GM12874 (cell line): ENCODE measurements around the gene ATXN7L1.

Source experiments
- TF ChIP-seq, protein P1 (sequence below): IDR thresholded peaks from 2 replicates; pipeline ENCODE4 v1.5.1; 2011; ENCODE audit warnings: low read depth, mild to moderate bottlenecking, control low read depth, low read length, moderate library complexity; ENCODE audit not compliant: insufficient read depth

ATXN7L1 gene

DNA sequence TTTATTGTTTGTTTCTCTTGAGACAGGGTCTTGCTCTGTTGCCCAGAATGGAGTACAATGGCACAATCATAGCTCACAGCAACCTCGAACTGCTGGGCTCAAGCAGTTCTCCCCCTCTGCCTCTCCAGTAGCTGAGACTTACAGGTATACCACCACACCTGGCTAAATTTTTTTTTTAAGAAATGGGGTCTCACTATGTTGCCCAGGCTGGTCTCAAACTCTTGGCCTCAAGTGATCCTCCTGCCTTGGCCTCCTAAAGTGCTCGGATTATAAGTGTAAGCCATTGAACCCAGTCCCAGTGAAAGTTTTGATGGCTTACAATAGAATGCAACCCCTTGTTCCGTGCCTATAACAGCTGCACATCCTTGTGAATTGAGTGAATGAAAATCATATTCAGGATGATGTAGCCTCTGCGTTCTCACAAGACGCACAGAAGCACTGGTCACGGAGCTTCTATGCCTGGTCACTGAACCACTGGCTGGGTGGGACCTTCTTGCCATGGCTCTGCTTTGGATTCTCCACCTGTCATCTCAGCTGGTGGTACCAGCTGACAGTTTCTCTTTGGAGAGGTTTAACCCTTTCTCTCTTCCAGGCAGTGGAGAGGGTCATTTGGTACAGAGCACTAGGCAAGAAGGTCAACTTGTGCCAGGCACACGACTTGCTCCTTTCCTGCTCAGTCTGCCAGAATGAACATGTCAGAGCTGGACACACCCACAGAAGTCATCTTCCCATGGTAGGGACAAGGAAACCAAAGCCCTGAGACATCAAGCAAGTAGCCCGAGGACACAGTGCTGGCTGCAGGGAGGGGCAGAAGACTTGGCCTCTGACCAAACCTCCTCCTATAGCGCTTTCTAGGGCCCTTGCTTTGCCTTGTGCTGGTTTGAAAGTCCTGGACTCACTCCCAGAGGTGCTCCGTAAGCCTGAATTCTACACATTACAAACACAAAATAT lies 89.6 kb downstream of the ATXN7L1 start:
- TF ChIP-seq, protein P1, sequence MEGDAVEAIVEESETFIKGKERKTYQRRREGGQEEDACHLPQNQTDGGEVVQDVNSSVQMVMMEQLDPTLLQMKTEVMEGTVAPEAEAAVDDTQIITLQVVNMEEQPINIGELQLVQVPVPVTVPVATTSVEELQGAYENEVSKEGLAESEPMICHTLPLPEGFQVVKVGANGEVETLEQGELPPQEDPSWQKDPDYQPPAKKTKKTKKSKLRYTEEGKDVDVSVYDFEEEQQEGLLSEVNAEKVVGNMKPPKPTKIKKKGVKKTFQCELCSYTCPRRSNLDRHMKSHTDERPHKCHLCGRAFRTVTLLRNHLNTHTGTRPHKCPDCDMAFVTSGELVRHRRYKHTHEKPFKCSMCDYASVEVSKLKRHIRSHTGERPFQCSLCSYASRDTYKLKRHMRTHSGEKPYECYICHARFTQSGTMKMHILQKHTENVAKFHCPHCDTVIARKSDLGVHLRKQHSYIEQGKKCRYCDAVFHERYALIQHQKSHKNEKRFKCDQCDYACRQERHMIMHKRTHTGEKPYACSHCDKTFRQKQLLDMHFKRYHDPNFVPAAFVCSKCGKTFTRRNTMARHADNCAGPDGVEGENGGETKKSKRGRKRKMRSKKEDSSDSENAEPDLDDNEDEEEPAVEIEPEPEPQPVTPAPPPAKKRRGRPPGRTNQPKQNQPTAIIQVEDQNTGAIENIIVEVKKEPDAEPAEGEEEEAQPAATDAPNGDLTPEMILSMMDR: no peak

DNA sequence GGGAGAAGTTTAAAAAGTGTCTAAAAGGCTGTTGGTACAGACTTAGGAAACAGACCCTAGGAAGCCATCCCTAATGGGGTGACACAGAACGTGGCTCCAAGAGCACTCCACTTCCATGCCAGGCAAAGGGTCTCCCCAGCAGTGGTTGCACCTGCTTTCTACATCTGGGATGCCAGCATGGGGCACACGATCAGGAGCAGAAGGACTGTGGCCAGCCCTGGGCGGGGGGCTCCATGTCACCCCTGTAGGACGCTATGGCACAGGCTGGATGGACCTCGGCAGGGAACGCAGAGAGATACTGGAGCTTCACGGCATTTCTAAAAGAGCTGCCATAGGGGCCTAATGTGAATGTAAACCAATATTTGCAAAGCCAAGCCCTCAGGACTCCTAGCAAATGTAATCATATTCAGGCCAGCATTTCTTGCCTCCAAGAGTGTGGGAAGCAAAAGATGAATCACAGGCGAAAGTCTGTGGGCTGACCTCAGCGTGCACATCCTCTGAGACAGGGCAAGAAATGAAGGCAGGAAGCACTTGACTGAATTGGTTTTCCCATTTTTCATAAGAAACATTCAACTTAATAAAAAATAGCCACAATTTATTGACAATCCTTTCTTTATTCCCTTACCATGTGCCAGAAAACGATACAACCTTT lies 93.9 kb downstream of the ATXN7L1 start:
- TF ChIP-seq, protein P1: no peak

DNA sequence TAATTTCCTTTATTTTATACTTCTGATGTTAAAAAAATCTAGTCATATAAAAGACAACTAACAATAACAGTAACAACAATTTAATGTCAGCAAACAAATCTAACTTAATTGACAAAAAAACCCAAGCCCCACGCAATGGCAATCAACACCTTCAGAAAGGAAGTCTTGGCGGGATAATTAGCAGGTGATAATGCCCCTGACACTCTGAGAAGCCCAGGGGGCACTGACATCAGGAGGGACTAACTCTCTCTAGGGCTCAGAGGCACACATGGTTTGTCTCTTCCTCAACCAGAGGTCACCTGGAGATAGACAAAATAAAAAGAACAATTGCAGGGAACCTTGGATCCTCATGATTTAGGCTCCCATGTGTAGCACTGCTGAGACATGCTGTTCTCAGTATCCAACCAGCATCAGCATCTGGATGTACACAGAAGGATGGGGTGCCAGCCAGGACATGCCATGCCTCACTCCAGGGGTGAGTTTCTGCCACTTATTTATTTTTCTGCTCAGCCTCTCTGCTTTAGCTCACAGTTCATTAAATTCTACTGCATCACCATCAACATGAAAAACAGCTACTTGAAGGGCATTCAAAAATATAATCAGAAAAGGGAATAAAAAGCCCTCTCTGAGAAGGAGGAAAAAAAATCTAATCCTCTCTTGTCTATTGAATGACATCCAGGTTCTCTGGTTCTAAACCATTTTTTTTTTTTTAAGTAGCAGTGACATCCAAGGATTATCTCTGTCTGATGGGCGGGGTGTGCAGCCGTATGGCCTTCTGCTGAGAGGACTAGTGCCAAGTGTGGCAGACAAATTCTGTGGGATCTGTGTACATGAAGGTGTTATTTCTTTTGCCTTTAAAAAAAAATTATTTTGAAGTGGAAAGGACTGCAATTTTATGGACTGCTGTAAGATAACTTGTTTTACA lies 96.3 kb downstream of the ATXN7L1 start:
- TF ChIP-seq, protein P1: no peak

DNA sequence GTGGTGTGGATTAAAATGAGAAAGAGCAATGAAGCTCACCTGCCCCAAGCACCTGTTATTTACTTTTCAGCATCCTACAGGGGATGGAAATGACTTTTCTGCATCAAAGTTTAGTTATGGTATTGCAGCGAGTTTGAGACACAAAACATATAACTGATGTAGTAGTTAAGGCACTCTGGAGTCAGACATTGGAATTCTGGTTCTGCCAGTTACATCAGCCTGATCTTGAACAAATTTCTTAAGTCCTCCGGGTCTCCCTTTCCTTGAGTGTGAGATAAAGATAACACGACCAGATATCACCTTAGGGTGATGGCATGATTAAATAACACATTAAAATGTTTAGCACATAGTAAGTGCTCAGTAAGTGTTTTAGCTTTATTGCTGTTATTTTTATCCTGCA lies 97.4 kb downstream of the ATXN7L1 start:
- TF ChIP-seq, protein P1: no peak

DNA sequence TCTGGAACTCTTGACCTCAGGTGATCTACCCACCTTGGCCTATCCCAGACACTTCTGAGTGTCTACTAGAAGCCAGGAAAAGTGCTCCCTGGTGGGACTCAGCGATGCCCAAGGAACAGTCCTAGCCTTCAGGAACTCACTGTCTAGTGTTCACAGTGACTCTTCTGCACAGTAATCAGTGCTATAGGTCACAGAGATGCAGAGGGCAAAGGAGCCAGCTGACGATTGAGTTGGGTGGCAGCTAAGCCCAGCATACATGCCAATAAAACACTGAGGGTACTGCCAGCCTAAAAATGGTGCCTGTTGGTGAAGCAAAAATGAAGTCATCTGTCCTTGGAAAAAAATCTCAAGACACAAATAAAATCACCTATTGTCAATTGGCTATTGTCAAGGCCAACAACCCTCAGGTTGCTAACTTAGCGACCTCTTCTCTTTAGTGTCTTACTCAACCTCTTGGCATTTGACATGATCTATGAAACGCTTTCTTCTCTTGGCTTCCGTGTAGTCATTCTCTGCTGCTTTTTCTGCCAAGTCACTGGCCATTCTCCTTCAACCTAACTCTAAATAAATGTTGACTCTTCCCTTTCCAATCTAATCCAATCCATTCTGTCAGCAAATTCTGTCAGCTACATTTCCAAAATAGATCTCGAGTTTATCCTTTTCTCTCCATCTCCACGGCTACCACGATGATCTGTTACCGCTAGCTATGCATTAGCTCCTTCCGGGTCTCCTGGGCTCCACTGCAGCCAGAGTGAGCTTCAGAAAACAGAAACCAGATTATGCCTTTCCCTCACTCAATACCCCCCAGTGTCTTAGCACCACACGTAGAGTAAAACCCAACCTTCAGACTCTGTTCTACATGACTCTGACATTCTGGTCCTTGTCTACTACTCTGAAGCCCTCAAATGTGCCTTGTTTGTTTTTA lies 99.2 kb downstream of the ATXN7L1 start:
- TF ChIP-seq, protein P1: no peak

DNA sequence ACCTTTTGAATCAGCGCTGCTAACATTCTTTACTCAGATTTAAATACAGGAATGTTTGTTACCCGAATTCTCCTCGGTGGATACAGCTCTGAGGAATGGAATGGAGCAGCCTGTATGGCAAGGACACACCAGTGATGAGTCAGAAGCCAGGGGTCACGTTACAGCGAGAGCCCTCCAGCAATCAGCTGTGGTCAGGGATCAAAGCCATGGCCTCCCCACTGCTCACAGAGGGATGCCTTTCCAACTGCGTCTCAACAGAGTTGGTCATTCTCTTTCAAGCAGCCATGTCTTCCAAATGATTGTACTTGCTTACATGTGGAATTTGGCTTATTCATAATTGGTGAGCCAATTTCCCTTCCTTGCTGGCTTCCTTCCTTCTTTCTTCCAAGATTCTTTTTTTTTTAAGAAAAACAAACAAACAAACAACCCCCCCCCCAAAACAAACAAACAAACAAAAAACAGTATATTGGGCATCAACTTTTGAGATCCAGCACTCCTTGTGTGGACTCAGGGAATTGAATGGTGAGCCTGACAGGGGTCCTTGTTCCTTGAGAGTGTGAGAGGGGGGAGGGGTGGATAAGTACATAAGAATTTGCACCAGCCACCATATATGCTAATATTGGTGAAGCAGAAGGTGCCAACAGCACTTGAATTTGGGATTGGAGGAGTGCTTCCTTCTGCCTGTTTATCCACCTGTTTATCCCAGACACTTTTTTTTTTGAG lies 100.2 kb downstream of the ATXN7L1 start:
- TF ChIP-seq, protein P1: no peak
